ENCODE results near the gene SPDL1. TPM values are rescaled to one million over a fixed set of nuclear protein-coding genes. Genes with fewer than 3 reads are reported as not detected.

SPDL1 gene
- total RNA-seq, 4 donors from 2014 or later = 4.1 to 19.3 (median 7.6) TPM

DNA sequence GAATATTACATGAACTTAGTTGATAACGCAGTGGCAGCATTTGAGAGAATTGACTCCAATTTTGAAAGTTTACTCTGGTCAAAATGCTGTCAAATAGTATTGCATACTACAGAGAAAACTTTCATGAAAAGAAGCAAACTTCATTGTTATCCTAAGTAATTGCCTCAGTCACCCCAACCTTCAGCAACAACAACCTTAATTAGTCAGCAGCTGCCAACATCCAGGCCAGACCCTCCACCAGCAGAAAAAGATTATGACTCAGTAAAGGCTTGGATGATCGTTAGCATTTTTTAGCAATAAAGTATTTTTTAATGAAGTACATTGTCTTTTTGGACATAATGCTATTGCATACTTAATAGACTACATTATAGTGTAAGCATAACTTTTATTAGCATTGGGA is 40.8 kb upstream of the SPDL1 start:
- no peak for DNase-seq
- H3K9me3 ChIP-seq = no peaks in the 10 kb centered on the region
- no peaks in the 10 kb centered on the region for H3K27me3 ChIP-seq
- WGBS, 2 donors = 92% methylated on average over 2 of the region's 2 CpGs
- peaks cover 1 to 2% of the 10 kb centered on the region in 2 donors for H3K4me1 ChIP-seq
- TF ChIP-seq CTCF (IDR thresholded peaks at IDR 0.05) (no peak), POLR2A (IDR thresholded peaks at IDR 0.05) (no peak)
- intact Hi-C loops (cut with DNase I) = loop anchor here (10.0 kb wide), 1 partner anchor 238 kb away; the partner anchor contains the start of gene SLIT3
- H3K27ac ChIP-seq = no peak overlapping the region
- no peak overlapping the region for H3K4me3 ChIP-seq (replicated peaks in 1 of 3)
- no peaks in the 10 kb centered on the region for H3K36me3 ChIP-seq

GRCh38 chr5:169544264-169544950 is 39.2 kb upstream of the SPDL1 start:
- no peaks in the 10 kb centered on the region for H3K27me3 ChIP-seq
- TF ChIP-seq POLR2A (IDR thresholded peaks at IDR 0.05) = no peak
- TF ChIP-seq CTCF (IDR thresholded peaks at IDR 0.05) = no peak
- no peaks in the 10 kb centered on the region for H3K36me3 ChIP-seq
- H3K4me3 ChIP-seq (replicated peaks in 1 of 3) = no peak overlapping the region
- no peaks in the 10 kb centered on the region for H3K9me3 ChIP-seq
- intact Hi-C loops (cut with DNase I) = loop anchor here (10.0 kb wide), 1 partner anchor 240 kb away; the partner anchor contains the start of gene SLIT3
- H3K4me1 ChIP-seq = peaks cover 5% of the 10 kb centered on the region in 2 donors
- peak overlapping the region in 1 of 3 donors; percentile 61 for H3K27ac ChIP-seq
- WGBS, 2 donors = 44 to 48% methylated on average over 2 of the region's 2 CpGs
- no peak for DNase-seq

GRCh38 chr5:169545762-169546161 is 37.8 kb upstream of the SPDL1 start:
- Histone ChIP-seq H3K9me3 (no peaks in the 10 kb centered on the region), H3K36me3 (no peaks in the 10 kb centered on the region), H3K27me3 (no peaks in the 10 kb centered on the region), H3K27ac (no peak overlapping the region), H3K4me3 (replicated peaks in 1 of 3) (no peak overlapping the region), H3K4me1 (peaks cover 5% of the 10 kb centered on the region in 2 donors)
- DNase-seq = no peak
- TF ChIP-seq CTCF (IDR thresholded peaks at IDR 0.05) (no peak), POLR2A (IDR thresholded peaks at IDR 0.05) (no peak)
- intact Hi-C loops (cut with DNase I) = loop anchor here (10.0 kb wide), 1 partner anchor 241 kb away; the partner anchor contains the start of gene SLIT3
- 92 to 98% methylated on average over 1 of the region's 1 CpG for WGBS, 2 donors

GRCh38 chr5:169546346-169546745 is 37.2 kb upstream of the SPDL1 start:
- Histone ChIP-seq H3K36me3 (no peaks in the 10 kb centered on the region), H3K27me3 (no peaks in the 10 kb centered on the region), H3K27ac (no peak overlapping the region), H3K9me3 (no peaks in the 10 kb centered on the region), H3K4me1 (peaks cover 5% of the 10 kb centered on the region in 2 donors), H3K4me3 (replicated peaks in 1 of 3) (no peak overlapping the region)
- intact Hi-C loops (cut with DNase I) = loop anchor here (10.0 kb wide), 1 partner anchor 242 kb away; the partner anchor contains the start of gene SLIT3
- 94 to 96% methylated on average over 3 of the region's 3 CpGs for WGBS, 2 donors
- DNase-seq = no peak
- TF ChIP-seq POLR2A (IDR thresholded peaks at IDR 0.05) (no peak), CTCF (IDR thresholded peaks at IDR 0.05) (no peak)

- Histone ChIP-seq H3K4me3 (replicated peaks in 1 of 3) (no peak overlapping the region), H3K4me1 (peaks cover 5% of the 10 kb centered on the region in 2 donors), H3K9me3 (no peaks in the 10 kb centered on the region), H3K36me3 (no peaks in the 10 kb centered on the region), H3K27me3 (no peaks in the 10 kb centered on the region), H3K27ac (peak overlapping the region in 1 of 3 donors; percentile 32)
- peak; percentile 73 to 74 for DNase-seq
- intact Hi-C loops (cut with DNase I) = loop anchor here (10.0 kb wide), 1 partner anchor 243 kb away; the partner anchor contains the start of gene SLIT3
- TF ChIP-seq POLR2A (IDR thresholded peaks at IDR 0.05) (no peak), CTCF (IDR thresholded peaks at IDR 0.05) (peak in 3 of 6 experiments; percentile 7 to 34 (median 22))
- 7 to 16% methylated on average over 3 of the region's 3 CpGs for WGBS, 2 donors
Observed at GRCh38 chr5:169547508-169547907, 36.1 kb upstream of the SPDL1 start.
